ENCODE data around the gene PIAS4.
"Not testable (repeated sequence)": the region's sequence is repeated elsewhere in the genome, so short reads cannot be mapped to it uniquely, and the experiment has no call there.

The PIAS4 gene, protein sequence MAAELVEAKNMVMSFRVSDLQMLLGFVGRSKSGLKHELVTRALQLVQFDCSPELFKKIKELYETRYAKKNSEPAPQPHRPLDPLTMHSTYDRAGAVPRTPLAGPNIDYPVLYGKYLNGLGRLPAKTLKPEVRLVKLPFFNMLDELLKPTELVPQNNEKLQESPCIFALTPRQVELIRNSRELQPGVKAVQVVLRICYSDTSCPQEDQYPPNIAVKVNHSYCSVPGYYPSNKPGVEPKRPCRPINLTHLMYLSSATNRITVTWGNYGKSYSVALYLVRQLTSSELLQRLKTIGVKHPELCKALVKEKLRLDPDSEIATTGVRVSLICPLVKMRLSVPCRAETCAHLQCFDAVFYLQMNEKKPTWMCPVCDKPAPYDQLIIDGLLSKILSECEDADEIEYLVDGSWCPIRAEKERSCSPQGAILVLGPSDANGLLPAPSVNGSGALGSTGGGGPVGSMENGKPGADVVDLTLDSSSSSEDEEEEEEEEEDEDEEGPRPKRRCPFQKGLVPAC

DNA sequence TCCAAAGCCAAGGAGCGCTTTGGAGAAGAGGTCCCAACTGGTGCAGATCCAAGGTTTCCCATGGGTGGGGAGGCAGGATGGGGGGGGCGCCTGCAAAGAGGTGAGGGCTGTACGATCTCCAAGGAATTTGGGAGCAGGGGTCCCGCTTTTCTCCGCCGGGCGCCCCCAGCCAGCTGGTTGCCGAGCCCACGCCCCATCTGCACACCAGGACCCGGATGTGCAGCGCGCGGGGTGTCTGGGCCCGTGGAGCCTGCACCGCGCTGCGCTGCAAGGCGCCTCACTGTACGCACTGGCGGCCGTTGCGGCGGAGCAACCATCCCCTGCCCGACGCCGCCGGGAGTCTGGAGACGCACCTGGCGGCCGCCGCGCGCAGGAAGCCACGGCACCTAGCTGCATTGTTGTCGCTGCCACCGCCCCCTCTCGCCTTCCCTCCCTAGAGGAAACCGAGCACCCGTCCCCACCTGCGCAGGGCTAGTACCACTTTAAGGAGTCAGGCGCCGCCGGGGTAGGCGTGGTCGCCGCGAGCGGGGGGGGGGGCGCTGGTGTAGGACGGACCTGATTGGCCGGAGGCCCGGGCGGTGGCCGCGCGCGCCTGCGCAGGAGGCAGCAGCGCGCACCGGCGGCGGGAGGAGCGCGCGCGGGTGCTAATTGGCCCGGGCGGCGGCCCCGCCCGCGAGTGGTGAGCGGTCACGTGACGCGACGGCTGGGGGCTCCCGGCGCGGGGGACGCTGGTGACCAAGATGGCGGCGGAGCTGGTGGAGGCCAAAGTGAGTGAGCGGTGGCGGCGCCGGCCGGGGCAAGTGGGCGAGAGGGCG, at the start of gene PIAS4:
PIAS4 (plus strand) TSS at position 716 of the 815 bp plus-strand sequence; CDS start at position 741, 25 bp downstream.
- FAIRE-seq (peak; percentile 95), DNase-seq (ENCODE audit: extremely low spot score, insufficient read length, low read depth) (peak; percentile 100)

DNA sequence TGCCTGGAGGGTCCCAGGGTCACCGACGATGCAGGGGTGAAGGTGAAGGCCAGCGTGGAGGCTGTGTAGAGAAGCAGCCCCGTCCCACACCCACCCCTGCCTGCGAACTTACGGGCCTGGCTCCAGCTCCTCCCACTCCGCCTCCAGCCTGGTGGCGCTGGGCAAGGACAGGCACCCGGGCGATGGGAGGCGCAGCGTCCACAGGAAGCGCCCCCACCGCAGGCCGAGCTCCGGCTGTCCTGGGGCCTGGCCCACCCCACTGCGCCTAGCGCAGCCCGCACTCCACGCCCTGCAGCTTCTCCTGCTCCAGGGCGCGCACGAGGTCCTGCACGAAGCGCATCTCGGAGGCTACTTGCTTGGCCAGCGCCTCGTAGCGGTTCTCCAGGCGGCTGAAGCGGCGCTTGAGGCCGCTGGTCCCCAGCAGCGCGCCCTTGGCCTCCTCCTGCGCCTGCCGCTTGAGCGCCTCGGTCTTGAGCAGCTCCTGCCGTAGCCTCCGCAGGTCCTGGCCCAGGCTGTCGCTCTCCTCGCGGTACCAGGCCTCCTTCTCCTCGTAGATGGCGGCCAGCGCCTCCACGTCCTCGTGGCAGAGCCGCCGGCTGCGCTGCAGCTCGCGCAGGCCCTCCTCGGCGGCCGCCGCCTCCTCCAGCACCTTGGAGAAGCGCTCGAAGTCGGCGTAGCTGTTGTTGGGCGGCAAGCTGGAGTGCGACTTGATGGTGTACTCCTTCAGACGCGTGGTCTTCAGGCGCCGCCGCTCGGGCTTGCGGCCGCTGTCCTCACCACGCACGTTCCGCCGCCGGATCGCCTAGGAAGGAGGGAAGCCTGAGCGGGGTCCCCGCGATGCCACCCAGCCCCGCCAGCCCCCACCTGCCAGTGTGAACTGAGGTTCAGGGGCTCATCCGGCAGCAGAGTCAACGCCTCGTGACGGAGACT, 48.4 kb upstream of the PIAS4 start:
- FAIRE-seq (no peak), DNase-seq (ENCODE audit: extremely low spot score, insufficient read length, low read depth) (no peak)

DNA sequence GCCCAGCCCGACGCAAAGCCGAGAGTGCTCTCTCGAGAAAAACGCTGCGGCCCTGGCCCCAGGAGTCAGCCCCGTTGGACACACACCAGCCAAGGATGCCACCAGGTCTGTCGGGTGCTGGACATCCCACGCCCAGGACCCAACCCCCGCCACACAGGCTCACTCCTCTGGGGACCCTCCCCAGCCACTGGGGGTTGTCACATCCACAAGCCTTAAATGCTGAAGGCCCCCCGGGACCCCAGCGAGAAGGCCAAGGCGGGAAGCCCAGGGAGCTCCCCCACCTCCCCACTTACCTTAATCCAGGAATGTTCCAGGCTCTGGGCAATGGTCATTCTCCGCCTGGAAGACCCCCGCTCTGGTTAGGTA, 47.8 kb upstream of the PIAS4 start:
- no peak for DNase-seq (ENCODE audit: extremely low spot score, insufficient read length, low read depth)
- FAIRE-seq = no peak

DNA sequence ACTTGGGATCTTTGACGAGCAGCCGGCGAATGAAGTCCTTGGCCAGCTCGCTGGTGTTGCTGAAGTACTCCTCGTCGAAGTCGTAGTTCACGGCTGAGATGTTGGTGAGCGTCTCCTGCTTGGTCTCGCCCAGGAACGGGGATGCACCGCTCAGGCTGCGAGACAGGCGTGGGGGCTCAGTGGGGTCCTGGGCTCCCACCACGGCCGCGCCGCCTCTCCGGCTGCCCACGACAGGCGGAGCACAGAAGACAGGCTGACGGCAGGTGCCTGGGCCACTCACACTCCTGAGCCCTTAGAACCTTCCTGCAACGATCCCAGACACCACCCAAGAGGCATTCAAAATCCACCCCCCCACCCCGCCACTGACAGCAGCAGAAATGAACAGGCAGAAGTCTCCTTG, 46.5 kb upstream of the PIAS4 start:
- FAIRE-seq (no peak), DNase-seq (ENCODE audit: extremely low spot score, insufficient read length, low read depth) (no peak)

DNA sequence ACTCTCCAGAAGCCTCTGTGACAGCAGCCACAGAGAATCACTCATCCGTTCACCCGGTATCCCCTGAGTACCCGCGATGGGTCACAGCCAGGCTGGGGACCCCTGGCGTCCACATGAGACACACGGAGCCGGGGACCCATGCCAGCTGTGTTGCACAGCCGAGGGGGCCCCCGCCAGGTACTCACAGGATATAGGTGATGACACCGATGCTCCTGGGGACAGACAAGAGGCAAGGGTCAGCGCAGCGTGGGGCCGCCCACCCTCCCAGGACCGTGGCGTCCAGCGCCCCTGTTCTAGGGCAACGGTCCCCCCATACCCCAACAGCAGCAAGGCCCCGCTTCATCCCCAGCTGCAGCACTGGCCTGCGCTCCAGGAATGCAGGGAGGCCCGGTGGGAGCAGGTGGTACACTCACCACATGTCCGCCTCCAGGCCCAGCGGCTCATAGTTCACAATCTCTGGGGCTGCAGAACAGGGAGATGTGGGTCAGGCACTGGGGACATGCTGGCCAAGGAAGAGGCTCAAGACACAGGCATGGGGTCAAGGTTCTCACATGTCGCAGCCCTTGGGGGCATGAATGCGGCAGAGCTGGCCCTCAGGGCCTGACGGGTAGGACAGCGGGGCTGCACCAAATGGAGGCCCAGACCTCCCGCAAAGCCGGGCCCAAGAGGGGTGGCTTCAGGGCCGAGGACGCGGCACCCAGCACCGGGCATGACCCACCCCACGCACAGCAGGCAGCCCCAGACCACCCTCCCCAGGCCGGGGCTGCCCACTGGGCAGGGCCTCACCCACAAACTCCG, 43.9 kb upstream of the PIAS4 start:
- no peak for FAIRE-seq
- DNase-seq (ENCODE audit: extremely low spot score, insufficient read length, low read depth) = no peak

DNA sequence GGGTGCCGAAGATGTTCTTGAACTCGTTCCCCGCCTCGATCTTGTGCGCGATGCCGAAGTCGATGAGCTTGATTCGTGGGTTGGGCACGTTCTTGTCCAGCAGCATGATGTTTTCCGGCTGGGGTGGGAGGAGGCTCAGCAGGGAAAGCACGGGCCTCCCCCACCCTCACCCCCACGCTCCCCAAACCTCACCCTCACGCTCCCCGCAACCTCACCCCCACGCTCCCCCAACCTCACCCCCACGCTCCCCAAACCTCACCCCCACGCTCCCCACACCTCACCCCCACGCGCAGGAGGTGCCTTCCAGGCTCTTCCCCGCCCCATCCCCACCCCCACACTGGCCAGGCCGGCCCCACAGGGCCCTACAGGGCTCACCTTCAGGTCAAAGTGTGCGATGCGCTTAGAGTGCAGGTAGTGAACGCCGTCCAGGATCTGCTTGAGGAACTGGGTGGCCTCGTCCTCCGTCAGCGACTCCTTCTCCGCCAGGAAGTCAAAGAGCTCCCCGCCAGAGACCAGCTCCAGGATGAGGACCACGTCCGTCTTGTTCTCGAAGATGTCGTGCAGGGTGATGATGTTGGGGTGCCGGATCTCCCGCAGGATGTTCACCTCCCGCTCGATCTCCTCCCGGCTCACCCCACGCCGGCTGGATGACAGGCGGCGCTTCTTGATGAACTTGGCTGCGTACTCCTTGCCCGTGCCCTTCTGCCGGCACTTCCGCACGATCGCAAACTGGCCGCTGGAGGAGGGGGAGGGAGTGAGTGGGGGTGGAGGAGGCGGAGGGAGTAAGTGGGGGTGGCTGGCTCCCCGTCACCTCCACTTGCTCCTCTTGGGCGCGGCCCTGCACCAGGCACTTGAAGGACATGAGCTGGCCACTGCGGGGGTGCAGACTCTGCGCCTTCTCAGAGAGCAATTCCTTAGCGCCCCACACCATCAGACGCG, 43.0 kb upstream of the PIAS4 start:
- DNase-seq (ENCODE audit: extremely low spot score, insufficient read length, low read depth) = no peak
- no peak for FAIRE-seq

DNA sequence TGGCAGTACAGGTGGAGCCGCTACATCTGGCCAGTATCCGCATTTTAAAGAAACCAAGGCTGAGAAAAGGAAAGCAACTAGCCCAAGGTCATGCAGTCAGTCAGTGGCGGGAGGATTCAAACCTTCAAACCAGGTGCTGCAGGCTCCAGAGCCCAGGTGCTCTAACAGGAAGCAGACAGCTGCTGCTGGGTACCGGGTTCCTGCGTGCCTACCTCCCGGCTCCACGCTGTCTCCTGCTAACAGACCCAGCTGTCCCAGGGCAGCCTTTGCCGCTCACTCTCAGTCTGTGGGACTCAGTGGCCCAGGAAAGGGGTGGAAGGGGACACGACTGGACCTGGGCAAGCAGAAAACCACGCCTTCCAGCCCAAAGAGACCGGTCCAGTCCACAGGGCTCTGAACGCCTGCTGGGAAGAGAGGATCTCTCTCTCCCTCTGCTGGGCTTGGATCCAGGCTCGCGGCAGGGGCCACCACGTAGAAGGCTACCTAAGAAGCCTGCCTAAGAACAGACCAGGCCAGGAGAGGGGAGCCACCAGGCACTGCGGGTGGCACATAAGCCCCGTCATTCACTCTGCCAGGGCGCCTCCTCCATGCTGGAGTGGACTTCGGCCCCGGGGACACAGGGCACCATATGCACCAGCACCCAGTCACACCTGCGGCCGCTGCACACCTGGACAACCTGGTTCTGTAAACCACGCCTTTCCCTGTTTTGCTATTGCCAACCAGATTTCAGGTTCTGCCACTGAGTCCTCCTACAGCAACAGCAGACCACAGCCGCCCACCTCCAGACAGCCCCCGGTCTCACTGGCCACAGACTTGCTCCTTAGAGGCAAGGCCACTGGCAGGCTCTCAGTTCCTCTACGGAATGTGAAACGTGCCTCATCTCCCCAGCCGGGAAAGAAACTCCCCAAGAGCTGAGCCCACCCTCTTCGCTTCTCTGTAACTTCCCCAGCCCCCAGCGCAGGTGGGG, 41.2 kb upstream of the PIAS4 start:
- DNase-seq (ENCODE audit: extremely low spot score, insufficient read length, low read depth) (no peak), FAIRE-seq (no peak)

DNA sequence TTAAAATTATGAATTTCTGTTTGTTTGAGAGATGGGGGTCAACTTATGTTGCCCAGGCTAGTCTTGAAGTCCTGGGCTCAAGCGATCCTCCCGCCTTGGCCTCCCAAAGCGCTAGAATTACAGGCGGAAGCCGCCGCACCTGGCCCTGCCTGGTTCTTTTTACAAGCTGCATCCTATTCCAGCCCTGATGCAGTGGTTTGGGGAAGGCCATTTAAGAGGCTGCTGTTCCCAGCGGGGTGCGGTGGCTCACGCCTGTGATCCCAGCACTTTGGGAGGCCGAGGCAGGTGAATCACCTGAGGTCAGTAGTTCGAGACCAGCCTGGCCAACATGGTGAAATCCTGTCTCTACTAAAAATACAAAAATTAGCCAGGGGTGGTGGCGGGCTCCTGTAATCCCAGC, 39.6 kb upstream of the PIAS4 start:
- FAIRE-seq; DNase-seq (ENCODE audit: extremely low spot score, insufficient read length, low read depth): not testable (repeated sequence)

DNA sequence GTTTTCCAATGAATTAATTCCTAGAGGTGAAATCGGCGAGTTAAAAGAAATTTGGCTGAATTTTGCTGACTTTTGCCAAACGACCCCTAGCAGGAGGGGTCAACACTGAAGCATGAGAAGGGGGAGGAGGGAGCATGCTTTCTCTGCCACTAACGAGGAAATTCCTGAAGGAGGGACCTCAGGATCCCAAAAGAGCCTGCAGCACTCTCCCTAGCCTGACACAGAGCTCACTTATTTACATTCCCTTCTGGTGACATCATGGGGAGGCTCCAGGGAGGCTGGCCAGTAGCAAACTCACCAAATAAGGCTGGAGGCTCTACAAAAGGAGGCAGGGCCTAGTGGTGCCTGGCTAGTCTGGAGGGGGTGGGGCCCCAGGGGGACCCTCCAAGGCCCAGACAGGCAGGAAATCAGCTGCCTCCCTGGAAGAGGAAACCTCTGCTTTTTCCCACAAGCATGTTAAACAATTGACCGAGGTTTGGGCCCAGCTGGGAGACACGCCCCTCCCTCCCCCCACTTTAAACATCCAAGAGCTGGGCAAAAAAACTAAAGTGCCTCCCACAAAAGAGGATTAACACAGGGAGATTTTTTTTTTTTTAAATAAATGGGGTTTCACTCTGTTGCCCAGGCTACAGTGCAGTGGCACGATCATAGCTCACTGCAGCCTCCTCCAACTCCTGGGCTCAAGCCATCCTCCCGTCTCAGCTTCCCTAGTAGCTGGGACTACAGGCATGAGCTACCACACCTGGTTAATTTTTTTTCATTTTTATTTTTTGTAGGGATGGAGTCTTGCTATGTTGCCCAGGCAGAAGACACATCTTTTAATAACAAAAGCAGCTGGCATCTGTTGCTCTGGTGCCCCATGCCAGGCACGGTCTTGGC, 38.7 kb upstream of the PIAS4 start:
- DNase-seq (ENCODE audit: extremely low spot score, insufficient read length, low read depth) = no peak

DNA sequence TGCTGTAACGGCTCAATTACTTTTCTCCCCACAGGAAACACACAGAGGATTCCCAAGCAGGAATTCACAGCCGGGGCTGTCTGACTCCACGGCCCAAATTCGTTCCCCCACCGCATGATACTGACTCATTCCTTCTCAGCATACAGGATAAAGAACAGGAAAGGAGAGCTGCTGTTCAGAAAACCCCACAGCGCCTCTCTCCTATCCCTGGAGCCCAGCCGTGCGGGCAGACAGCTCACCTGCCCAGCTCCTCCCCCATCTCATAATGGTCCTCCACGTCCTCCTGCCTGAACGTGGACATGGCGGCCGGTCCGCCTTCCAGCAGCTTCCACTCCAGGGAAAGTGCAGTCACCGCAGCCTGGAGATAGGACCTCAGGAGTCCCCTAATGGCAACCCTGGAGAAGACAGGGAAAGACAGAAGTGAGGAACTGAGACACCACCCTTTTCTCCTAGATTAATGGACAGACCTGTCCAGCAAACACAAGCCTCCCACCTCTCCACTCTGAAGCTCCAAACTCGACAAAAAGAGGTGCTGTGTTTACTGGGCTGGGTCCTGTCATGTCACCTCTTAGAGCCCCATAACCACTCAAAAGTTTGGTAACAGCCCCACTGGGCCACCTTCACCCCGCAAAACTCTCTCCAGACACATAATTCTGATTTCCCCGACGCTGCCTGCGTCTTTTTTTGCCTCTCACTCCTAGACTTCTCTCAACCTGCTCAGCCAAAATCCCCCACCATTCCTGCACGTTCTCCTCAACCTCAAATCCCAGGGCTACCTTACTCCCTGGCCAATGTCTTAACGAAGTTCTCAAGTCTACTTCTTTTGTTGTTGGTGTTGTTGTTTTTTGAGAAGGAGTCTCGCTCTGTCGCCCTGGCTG, 37.9 kb upstream of the PIAS4 start:
- DNase-seq (ENCODE audit: extremely low spot score, insufficient read length, low read depth) = no peak
- FAIRE-seq = no peak

More for the DNA sequence above, 38.7 kb upstream of the PIAS4 start:
- no peak for FAIRE-seq

DNA sequence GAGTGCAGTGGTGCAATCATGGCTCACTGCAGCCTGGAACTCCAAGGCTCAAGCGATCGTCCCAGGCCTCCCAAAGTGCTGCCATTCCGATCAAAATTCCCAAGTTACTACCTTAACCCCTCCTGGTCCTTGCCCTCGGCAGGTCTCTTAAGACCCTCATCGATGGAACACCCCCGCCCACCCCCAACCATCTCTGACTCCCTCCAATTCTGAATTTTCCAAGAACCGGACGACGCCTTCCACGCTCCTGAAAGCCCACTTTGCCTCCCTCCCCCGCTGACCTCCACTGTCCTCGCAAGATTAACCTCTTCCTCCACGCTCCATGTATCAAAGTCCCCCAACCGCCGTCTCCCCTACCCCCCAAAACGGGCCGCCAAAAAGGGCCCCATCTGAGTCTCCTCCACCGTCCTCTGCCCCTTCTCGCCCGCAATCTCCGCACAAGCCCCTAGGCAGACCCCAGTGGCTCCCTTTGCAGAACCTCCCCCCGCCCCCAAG, 37.2 kb upstream of the PIAS4 start:
- DNase-seq (ENCODE audit: extremely low spot score, insufficient read length, low read depth) = no peak
- no peak for FAIRE-seq

DNA sequence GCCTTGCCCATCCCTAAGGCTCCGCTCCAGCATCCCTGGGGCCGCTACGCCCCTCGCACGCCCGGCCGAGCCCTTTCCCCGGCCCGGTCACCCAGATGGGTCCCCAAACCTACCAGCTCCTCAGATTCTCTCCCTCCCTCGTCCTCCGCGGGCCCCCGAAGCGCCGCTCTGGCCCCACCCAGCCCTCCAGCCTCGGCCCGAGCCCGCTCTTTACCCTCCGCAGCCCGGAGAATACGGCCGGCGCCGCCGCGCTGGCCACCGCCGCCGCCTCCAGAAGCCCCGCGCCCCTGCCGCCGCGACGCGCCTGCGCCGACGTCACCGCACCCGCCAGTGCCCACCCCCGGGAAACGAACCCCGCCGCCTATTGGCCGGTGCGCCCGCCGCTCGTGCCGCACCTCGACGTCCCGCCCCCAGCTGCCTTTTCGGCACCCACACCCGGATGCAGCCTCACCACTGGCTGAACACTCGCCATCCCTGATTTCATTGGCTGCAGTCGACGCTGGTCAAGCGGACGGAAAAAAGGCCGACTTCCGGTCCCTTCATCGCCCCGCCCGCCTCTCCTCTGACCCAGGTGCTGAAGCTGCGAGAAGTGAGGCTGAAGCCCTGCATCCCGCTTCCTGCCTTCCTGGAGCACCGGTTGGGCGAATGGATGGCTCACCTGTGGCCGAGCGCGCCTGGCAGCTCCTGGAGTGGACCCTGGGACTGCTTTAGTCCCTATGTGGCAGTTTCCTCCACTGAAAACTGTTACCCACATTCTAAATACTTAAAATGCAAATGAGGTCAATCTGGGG, 36.5 kb upstream of the PIAS4 start, which contains the start of gene DAPK3:
DAPK3 (minus strand) TSS at position 292 of the 791 bp plus-strand sequence. CDS start 1,364 bp downstream, outside the sequence.
- DNase-seq (ENCODE audit: extremely low spot score, insufficient read length, low read depth) = peak; percentile 94
- FAIRE-seq = peak; percentile 97

DNA sequence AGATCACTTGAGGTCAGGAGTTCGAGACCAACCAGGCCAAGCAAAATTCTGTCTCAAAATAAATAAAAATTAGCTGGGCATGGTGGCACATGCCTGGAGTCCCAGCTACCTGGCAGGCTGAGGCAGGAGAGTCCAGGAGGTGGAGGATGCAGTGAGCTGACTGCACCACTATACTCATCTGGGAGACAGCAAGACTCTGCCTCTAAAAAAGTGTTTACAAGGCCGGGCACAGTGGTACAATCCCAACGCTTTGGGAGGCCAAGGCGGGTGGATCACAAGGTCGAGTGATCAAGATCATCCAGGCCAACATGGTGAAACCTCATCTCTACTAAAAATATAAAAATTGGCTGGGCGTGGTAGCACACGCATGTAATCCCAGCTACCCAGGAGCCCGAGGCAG, 32.4 kb upstream of the PIAS4 start:
- FAIRE-seq (no peak), DNase-seq (ENCODE audit: extremely low spot score, insufficient read length, low read depth) (no peak)

DNA sequence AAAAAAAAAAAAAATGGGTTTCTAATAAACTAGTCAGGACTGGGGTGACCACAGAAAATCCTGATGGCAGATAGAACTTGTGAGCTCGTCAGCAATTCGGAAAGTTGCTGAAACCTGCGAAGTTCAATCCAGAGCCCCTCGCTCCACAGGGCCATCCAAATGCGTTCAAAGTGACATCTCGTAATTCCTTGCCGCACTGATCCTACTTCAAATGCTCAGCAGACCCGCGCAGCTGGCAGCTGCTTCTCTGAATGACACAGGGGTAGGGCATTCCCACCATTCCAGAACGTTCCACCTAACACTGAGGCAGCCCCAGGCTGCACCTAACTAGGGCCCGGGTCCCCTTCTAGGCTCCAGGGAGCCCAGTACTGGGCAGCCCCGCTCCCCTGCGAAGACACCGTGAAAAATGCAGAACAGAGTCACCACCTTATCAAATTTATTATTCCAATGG, 31.9 kb upstream of the PIAS4 start:
- FAIRE-seq (no peak), DNase-seq (ENCODE audit: extremely low spot score, insufficient read length, low read depth) (no peak)
